ENCODE data around the gene GPI. TPM values are rescaled to one million over a fixed set of nuclear protein-coding genes. Genes with fewer than 3 reads are reported as not detected.

GPI gene
- total RNA-seq, 1 donor = 81.3 TPM

DNA sequence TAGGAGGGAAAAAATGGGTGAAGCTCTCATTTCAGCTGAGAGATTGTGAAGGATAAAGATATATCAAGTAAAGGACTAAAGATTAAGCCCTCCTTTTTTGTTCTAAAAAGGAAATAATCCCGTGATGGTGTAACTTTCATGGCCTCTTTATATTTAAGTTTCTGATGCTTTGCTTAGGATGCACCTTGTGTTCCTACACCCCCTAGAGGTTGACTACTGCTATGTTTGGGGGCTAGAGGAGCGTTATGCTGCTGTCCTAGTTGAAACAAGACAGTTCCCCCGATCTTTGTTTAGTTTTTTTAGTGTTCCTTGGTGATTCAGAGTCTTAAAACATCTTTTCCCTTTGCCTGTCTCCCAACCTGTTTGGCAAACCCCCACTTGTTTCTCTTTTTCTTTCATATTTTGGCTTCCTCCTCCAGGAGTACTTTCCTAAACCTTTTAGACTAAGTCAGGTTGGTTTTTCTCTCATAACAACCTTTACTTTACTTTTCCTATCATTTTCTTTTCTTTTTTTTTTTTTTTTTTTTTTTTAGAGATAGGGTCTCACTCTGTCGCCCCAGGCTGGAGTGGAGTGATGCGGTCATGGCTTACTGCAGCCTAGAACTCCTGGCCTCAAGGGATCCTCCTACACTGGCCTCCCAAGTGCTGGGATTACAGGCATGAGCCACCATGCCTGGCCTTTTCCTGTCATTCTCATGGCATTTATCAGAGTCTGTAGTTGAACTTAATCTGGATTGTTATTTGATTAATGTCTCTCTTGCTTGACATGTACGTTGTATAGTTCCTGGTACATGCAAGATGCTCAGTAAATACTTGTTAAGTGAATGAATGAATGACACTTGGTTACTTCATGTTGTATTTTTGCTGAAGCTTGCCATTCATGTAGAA, 66.0 kb downstream of the GPI start:
- Histone ChIP-seq H3K27me3 (ENCODE audit: insufficient read depth, low read length) (no peaks in the 10 kb centered on the region), H3K4me1 (ENCODE audit: insufficient read depth, low read length) (peaks cover 22% of the 10 kb centered on the region), H3K4me3 (ENCODE audit: low read length) (no peak overlapping the region)

DNA sequence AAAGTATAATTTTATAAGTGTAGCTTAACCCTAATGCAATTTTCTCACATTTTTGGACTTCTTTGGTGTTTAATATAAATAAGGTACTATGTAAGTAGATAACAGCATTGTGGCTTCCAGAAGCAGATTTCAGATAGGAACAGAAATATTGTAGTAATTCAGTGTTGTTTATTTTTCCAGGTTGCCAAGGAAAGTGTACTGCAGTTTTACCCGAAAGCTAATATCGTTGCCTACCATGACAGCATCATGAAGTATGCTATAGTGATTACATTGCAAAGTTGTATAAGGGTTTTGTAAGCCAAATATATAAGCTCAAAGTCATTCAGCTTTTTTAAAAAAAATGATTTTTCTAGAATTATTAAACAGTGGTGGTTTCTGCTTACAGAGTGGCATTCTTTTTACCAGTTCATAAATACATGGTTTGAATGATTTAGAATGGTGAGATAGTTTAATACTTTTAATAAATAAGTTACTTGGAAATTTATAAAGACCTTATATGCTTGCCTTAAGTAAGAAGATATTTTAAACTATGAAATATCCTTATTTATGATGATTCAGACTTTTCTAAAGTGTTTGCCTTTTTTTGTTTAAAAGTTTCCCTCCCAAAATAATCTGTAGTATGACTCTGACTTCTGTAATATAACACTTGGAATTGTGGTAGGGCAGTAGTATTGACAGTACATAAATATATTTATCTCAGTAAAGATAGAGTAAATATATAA, 66.8 kb downstream of the GPI start:
- H3K27me3 ChIP-seq (ENCODE audit: insufficient read depth, low read length) = no peaks in the 10 kb centered on the region
- no peaks in the 10 kb centered on the region for H3K9me3 ChIP-seq (ENCODE audit: low read depth, low read length)
- no peak overlapping the region for H3K4me3 ChIP-seq (ENCODE audit: low read length)
- H3K4me1 ChIP-seq (ENCODE audit: insufficient read depth, low read length) = peaks cover 22% of the 10 kb centered on the region

More for the DNA sequence above, 66.0 kb downstream of the GPI start:
- H3K9me3 ChIP-seq (ENCODE audit: low read depth, low read length) = no peaks in the 10 kb centered on the region

- H3K4me1 ChIP-seq (ENCODE audit: insufficient read depth, low read length) = peaks cover 19% of the 10 kb centered on the region
- H3K9me3 ChIP-seq (ENCODE audit: low read depth, low read length) = no peaks in the 10 kb centered on the region
- no peaks in the 10 kb centered on the region for H3K27me3 ChIP-seq (ENCODE audit: insufficient read depth, low read length)
- no peak overlapping the region for H3K4me3 ChIP-seq (ENCODE audit: low read length)
These were observed 67.8 kb downstream of the GPI start for GRCh38 chr19:34432797-34433196.

DNA sequence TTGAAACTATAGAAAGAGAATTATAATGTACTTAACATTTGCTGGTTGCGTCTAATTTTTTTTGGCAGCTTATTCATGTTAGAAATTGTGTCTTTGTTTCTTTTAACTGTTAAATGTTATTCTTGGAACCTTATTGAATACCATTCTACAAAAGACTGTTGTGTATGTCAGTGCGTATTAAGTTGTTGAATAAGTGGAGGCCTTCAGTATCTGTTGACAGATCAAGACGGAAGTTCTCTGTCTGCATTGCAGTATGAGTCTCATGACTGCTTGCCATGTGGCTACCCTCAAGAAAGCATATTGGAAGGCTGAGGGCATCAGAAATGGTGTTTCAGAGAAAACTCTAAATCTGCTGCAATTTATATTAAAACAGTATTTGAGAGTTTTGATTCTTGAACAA, 71.7 kb downstream of the GPI start:
- Histone ChIP-seq H3K4me1 (ENCODE audit: insufficient read depth, low read length) (no peaks in the 10 kb centered on the region), H3K4me3 (ENCODE audit: low read length) (no peak overlapping the region), H3K27me3 (ENCODE audit: insufficient read depth, low read length) (no peaks in the 10 kb centered on the region), H3K9me3 (ENCODE audit: low read depth, low read length) (no peaks in the 10 kb centered on the region)

DNA sequence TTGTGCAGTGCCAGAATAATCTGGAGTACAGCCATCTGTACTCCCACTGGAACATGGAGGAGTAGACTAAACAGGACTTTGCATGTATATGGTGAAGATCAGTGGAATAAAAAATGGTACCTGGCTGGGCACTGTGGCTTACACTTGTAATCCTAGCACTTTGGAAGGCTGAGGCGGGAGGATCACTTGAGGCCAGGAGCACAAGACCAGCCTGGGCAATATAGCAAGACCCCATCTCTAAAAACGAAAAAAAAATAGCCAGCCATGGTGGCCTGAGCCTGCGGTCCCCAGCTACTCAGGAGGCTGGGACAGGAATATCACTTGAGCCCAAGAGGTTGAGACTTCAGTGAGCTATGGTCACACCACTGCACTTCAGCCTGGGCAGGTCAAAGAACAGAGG, 83.2 kb downstream of the GPI start:
- Histone ChIP-seq H3K4me3 (ENCODE audit: low read length) (no peak overlapping the region), H3K9me3 (ENCODE audit: low read depth, low read length) (no peaks in the 10 kb centered on the region), H3K4me1 (ENCODE audit: insufficient read depth, low read length) (no peaks in the 10 kb centered on the region)

More for the DNA sequence above, 83.2 kb downstream of the GPI start:
- no peaks in the 10 kb centered on the region for H3K27me3 ChIP-seq (ENCODE audit: insufficient read depth, low read length)

Other genes starting within 250 kb of the GPI start
- gene LSM14A, start 192.7 kb upstream of the GPI start, total RNA-seq = 191 TPM
- gene GARRE1, start 110.6 kb upstream of the GPI start, total RNA-seq = 27.3 TPM
- gene PDCD2L, start 39.2 kb downstream of the GPI start, total RNA-seq = 4.6 TPM
- gene UBA2, start 63.2 kb downstream of the GPI start, total RNA-seq = 104 TPM
- 0.31 TPM for gene WTIP, start 116.6 kb downstream of the GPI start, total RNA-seq

All from mononuclear cell (primary cell).